CD4-positive, alpha-beta T cell treated with Interleukin-17A for 1 hour (primary cell): ENCODE results near the gene SRRM5.
A peak's percentile ranks its signal among the peaks of the same experiment; 100 is the strongest.
"Not testable (repeated sequence)": the region's sequence is repeated elsewhere in the genome, so short reads cannot be mapped to it uniquely, and the experiment has no call there.

Source experiments
- DNase-seq: peaks from one replicate; pipeline ENCODE4 v3.0.0-alpha.2; 2020

The SRRM5 gene

GRCh38 chr19:43640424-43640757, 28.5 kb downstream of the SRRM5 start:
- no peak for DNase-seq

- no peak for DNase-seq
These were observed 29.4 kb downstream of the SRRM5 start for GRCh38 chr19:43641333-43641732.

DNA sequence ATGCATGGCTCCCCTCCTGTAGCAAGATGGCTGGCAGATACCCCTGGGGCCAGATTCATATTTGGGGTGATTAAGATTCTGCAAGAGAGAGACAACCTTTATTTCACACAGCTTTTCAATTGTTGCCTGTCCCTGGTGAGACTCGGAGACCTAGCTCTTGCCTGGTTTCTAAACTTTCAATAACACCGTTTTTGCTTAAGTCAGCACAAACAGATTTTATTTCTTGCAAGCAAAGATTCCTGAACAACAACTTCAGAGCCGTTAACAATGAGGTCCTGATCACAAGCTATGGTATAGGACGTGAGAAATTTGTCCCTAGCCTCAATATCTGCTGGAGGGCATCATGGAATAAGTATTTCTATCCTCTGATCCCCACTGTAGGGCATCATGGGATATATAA, 30.6 kb downstream of the SRRM5 start:
- DNase-seq = no peak

DNA sequence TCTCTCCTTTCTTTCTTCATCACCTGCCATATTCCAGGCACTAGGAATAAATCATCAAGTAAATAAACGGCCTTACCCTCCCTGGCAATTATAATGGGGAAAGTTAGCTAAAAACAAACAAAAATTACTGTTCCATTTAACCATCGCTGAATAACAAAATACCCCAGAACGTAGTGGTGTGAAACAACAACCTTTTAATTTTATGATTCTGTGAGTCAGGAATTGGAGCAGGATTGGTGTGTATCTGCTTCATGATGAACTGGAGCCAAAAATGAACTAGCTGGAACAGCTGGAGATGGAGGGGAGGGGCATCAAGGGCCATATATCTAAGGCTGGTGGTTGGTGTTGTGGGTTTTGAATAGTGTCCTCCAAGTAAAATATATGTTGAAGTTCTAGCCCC, 31.4 kb downstream of the SRRM5 start:
- no peak for DNase-seq

DNA sequence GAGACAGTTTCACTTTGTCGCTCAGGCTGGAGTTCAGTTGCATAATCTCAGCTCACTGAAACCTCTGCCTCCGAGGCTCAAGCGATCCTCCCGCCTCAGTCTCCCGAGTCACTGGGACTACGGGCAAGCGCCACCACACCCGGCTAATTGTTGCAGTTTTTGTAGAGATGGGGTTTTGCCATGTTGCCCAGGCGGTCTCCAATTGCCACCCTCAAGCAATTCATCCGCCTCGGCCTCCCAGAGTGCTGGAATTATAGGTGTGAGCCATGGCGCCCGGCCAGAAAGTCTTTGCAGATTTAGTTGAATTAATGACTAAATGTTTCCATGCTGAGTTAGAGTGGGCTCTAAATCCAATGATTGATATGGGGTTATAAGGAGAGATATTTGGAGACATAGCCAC, 32.3 kb downstream of the SRRM5 start:
- DNase-seq = no peak

- DNase-seq = no peak
These were observed 36.7 kb downstream of the SRRM5 start for GRCh38 chr19:43648633-43649032.

DNA sequence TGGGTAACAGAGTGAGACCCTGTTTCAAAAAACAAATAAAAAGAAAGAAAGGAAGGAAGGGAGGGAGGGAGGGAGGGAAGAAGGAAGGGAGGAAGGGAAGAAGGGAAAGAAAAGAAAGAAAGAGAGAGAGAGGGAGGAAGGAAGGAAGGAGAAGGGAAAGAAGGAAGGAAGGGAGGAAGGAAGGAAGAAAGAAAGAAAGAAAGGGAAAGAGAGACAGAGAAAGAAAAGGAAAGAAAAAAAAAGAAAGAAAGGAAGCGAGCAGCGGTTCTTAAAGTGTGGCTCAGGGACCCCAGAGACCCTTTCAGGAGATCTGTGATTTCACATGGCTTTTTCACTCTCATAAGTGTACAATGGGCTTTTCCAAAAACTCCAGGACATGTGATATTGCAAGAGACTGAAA, 37.6 kb downstream of the SRRM5 start:
- DNase-seq = no peak

DNA sequence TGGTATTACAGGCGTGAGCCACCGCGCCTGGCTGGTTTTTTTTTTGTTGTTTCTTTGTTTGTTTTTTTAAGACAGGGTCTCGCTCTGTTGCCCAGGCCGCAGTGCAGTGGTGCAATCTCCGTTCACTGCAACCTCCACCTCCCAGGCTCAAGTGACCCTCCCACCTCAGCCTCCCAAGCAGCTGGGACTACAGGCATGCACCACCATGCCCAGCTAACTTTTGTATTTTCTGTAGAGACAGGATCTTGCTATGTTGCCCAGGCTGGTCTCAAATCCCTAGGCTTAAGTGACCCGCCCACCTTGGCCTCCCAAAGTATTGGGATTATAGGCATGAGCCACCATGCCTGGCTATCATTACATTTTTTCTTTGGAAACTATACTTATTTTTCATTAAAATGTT, 38.4 kb downstream of the SRRM5 start:
- not testable (repeated sequence) for DNase-seq

DNA sequence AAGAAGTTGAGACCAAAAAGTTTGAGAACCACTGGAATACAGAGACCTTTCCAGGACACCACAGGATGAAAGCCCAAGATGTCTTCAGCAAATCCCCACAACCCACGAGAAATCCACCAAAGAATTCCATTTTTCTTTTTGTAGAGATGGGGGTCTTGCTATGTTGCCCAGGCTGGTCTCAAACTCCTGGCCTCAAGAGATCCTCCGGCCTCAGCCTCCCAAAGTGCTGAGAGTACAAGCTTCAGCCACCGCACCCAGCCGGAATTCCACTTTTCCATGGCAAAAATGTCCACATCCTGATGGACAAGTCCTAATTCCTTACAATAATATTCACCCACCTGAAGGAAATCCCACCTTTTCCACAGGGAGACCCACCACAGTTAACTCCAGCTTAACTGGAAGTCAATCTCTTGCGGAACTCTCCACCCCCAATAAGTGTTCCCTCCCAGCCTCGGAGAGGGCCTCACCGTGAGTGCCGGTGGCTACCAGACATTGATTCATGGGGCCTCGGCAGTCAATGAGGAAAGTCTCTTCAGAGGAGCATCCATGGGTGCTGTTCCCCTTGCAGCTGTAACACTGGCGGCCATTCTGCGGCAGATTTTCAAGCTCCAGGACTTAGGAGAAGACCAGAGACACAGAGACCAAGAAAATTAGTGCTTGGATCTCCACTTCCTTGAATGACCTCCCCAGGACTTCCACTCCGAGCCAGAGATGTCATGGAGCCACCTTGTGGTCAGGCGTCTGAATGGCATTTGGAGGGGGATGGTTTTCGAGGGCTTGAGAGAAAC, 40.1 kb downstream of the SRRM5 start:
- peak; percentile 55 for DNase-seq

GRCh38 chr19:43652546-43652874, 40.6 kb downstream of the SRRM5 start:
- no peak for DNase-seq

GRCh38 chr19:43656436-43656835, 44.5 kb downstream of the SRRM5 start:
- no peak for DNase-seq

DNA sequence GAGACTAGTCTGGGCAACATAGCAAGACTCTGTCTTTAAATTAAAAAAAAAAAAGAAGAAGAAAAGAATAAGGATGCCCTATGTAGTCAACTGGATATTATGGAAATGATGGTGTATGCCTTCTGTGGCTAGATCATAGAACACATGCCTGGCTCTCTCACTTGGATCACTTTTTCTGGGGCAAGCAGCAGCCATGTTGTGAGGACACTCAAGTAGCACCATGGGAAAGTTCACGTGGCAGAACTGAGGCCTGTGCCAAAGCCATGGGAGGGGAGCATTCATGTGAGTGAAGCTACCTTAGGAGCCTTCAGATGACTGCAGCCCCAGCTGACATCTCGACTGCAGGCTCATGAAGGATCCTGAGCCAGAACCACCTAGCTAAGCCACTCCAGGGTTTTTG, 46.1 kb downstream of the SRRM5 start:
- DNase-seq = no peak

DNA sequence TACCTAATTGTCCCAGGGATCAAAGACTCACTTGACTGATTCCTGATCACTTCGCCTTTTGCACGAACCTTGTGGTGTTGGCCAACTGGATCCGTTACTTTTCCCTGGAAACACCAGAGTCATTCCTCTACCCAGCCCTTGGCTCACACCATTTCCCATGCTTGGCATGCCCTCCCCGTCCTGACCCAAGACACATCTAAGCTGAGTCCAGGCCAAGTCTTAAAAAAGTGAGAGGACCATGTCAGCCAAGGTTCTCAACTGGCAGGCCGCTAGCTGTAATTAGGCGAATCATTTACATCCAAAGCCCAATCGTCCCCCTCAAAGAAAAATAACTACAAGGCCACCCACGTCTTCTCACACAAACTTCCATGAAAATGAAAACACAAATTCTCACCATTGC, 46.6 kb downstream of the SRRM5 start:
- DNase-seq = no peak

- DNase-seq = no peak
These were observed 48.5 kb downstream of the SRRM5 start for GRCh38 chr19:43660301-43660970.

GRCh38 chr19:43660971-43661360, 49.1 kb downstream of the SRRM5 start:
- DNase-seq = no peak

GRCh38 chr19:43662487-43662886, 50.6 kb downstream of the SRRM5 start:
- DNase-seq = no peak

DNA sequence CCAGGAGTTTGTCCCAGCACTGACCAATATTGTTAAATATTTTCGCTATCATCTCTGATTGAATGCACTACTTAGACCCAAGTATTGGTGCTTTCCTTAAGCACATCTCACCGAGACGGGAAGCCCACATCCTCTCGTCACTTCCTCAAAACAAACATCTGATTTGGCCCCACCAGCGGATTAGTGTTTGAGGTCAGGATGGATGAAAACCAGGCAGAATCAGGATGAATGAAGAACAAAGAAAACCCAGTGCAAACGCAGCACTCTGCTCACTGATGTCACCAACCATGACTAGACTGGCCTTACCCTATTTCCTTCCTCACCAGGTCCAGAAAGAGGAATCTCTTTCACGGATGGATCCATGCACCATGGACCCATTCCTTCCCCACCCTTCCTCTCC, 52.1 kb downstream of the SRRM5 start:
- DNase-seq = peak; percentile 78
